NCI-H128 (cell line): Measurements from ENCODE around the gene SHCBP1L.
"Not testable (repeated sequence)": the region's sequence is repeated elsewhere in the genome, so short reads cannot be mapped to it uniquely, and the experiment has no call there.

Source experiments
- DNase-seq: peaks from one replicate; lab custom pipeline; 2025; ENCODE audit not compliant: unreplicated experiment; lab: John Stamatoyannopoulos, UW

SHCBP1L gene

GRCh38 chr1:182965861-182966260 is 12.9 kb upstream of the SHCBP1L start:
- no peak for DNase-seq

GRCh38 chr1:182965096-182965495 is 12.1 kb upstream of the SHCBP1L start:
- DNase-seq: no peak

GRCh38 chr1:182962554-182963115 is 9.7 kb upstream of the SHCBP1L start:
- peak; percentile 45 for DNase-seq

GRCh38 chr1:182960046-182960445 is 7.1 kb upstream of the SHCBP1L start:
- DNase-seq: no peak

GRCh38 chr1:182957902-182958395 is 5.0 kb upstream of the SHCBP1L start:
- no peak for DNase-seq

GRCh38 chr1:182956708-182957365 is 3.9 kb upstream of the SHCBP1L start:
- DNase-seq: no peak

- DNase-seq: no peak
Measured at GRCh38 chr1:182955596-182956588, 2.9 kb upstream of the SHCBP1L start.

- DNase-seq: no peak
Measured at GRCh38 chr1:182953826-182954225, 860 bp upstream of the SHCBP1L start.

- not testable (repeated sequence) for DNase-seq
Measured at GRCh38 chr1:182943336-182943735, 9.6 kb downstream of the SHCBP1L start.

- DNase-seq: not testable (repeated sequence)
Measured at GRCh38 chr1:182942145-182942544, 10.8 kb downstream of the SHCBP1L start.

GRCh38 chr1:182939413-182939812 is 13.6 kb downstream of the SHCBP1L start:
- no peak for DNase-seq

GRCh38 chr1:182935716-182936115 is 17.2 kb downstream of the SHCBP1L start:
- no peak for DNase-seq

- DNase-seq: no peak
Measured at GRCh38 chr1:182930985-182931384, 22.0 kb downstream of the SHCBP1L start.

- no peak for DNase-seq
Measured at GRCh38 chr1:182927693-182928433, 25.1 kb downstream of the SHCBP1L start.

- no peak for DNase-seq
Measured at GRCh38 chr1:182925661-182926060, 27.3 kb downstream of the SHCBP1L start.

- no peak for DNase-seq
Measured at GRCh38 chr1:182917378-182917777, 35.6 kb downstream of the SHCBP1L start.

- DNase-seq: no peak
Measured at GRCh38 chr1:182913401-182913800, 39.6 kb downstream of the SHCBP1L start.

GRCh38 chr1:182910143-182910542 is 42.8 kb downstream of the SHCBP1L start:
- DNase-seq: no peak

- DNase-seq: no peak
Measured at GRCh38 chr1:182909578-182909977, 43.4 kb downstream of the SHCBP1L start.

- DNase-seq: no peak
Measured at GRCh38 chr1:182905321-182905720, 47.6 kb downstream of the SHCBP1L start.

- not testable (repeated sequence) for DNase-seq
Measured at GRCh38 chr1:182901946-182902345, 51.0 kb downstream of the SHCBP1L start.
